SKM-1 treated with dmso at 0.1 percent for 144 hours (cell line): ENCODE results near the gene CTSZ.
"Not testable (repeated sequence)": the region's sequence is repeated elsewhere in the genome, so short reads cannot be mapped to it uniquely, and the experiment has no call there.

Experiments used
- DNase-seq: peaks from one replicate; lab custom pipeline; 2025; ENCODE audit not compliant: unreplicated experiment; lab: John Stamatoyannopoulos, UW

CTSZ gene

DNA sequence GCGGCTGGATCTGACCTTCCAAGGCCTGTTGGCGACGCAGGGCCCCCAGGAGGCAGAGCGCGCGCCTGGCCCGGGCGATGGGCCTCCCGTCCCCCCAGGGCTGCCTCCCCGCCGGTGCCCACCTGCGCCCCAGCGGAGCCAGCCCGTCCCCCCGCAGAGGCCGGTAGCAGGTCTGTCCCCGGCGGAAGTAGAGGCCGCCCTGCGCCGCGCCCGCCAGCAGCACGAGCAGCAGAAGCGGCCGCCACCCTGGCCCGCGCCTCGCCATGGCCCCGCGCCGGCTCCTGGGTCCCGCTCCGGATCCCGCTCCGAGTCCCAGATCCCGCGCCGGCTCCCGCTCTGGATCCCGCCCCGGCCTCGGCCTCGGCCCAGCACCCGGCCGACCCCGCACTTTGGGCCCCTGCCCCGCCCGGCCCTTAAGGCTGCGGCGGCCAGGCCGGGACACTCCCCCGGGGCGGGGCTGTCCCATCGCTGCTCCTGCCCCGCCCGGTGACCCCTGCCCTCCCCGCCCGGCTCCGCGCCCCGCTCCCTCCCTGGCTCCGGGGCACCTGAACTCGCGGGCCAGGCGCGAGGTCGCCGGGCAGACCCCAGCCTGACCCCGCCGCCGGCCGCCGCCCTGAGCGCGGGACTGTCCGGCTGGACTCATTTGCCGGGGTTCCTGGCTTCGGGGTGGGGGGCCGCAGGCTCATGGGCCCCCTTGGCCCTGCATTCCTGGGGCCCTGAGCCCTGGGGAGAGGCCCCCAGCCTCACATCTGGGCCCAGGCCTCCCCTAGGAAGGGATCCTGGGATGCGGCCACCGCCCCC, at the start of gene CTSZ:
Gene CTSZ, minus strand, starts transcription at position 391 of the 801 bp plus-strand sequence. Its CDS starts 126 bp downstream, at position 265.
- DNase-seq, result peak; percentile 50

- no peak for DNase-seq
These were observed 48.2 kb upstream of the CTSZ start for GRCh38 chr20:59055302-59055701.

DNA sequence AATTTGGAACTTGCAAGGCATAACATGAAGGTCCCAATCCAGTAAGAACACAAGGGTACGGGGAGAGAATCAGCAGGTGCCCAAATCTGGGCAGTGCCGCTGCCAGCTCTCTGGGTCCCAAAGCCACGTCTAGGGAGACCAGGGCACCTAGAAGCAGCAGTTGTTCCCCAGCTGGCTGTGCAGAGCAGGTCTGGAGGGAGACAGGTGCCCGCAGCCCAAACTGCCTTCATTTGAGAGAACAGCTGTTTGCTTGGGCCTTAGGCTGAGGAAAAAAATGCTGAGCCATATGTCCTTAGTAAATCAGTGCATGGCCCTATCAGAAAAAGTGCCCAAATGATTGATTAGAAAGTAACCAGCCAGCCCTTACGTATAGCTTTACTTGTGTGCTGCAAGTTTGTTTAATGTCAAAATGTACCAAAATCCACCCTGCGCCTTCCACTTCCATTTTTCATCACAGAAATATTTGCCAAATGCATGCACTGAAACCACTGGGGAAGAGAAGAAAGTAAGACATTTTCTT, 44.7 kb upstream of the CTSZ start:
- DNase-seq, result no peak

DNA sequence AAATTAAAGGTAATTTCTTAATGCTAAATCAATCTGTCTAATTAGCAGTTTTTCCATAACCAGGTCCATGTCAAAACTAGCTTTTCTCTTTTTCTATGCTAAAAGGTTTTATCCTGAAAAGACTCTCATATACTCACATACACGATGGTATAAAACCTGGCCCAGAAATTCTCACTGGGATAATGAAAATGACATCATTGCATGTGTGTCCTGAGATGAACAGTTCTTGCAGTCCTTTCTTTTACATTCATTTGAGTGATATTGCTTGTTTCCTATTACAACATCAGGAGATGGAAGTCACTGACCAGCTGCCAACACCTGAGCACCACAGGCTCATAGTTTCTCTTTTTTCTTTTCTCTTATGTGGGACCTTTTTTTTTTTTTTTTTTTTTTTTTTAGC, 43.4 kb upstream of the CTSZ start:
- no peak for DNase-seq

GRCh38 chr20:59048681-59049030, 41.6 kb upstream of the CTSZ start:
- no peak for DNase-seq

- no peak for DNase-seq
These were observed 41.1 kb upstream of the CTSZ start for GRCh38 chr20:59047938-59048680.

DNA sequence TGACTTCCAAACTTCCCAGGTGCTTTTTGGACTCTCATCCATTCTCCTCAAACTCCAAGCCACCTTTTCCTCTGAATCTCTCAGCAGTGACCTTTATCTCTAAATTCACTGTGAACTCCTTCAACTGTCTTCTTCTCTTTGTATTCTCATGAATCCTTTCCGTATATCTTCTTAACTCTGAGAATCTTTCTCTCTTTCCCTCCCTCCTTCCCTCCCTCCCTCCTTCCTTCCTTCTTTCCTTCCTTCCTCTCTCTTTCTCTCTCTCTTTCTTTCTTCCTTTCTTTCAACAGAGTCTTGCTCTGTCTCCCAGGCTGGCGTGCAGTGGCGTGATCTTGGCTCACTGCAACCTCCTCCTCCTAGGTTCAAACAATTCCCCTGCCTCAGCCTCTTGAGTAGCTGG, 39.8 kb upstream of the CTSZ start:
- no peak for DNase-seq

GRCh38 chr20:59044796-59045195, 37.7 kb upstream of the CTSZ start:
- DNase-seq, result no peak

- no peak for DNase-seq
These were observed 37.2 kb upstream of the CTSZ start for GRCh38 chr20:59044295-59044694.

DNA sequence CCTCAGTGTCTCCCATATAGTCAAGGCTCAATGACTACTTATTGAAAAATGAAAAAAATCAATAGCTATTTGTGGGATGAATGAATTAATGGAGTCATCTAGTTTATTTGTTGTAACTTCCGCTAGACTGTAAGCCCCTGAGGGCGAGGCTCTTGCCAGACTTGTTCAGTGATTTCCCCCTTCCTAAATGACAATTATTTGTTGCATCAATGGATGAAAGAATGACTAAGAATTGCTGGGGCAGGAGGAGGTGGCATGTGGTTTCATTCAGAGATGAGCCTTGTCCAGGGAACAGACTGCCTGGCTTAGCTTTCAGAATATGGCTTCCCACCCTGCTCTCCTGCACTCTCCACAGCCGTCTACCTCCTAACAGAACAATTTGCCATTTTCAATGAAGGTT, 36.6 kb upstream of the CTSZ start:
- DNase-seq, result no peak

- peak; percentile 93 for DNase-seq
These were observed 36.0 kb upstream of the CTSZ start for GRCh38 chr20:59042796-59043631.

DNA sequence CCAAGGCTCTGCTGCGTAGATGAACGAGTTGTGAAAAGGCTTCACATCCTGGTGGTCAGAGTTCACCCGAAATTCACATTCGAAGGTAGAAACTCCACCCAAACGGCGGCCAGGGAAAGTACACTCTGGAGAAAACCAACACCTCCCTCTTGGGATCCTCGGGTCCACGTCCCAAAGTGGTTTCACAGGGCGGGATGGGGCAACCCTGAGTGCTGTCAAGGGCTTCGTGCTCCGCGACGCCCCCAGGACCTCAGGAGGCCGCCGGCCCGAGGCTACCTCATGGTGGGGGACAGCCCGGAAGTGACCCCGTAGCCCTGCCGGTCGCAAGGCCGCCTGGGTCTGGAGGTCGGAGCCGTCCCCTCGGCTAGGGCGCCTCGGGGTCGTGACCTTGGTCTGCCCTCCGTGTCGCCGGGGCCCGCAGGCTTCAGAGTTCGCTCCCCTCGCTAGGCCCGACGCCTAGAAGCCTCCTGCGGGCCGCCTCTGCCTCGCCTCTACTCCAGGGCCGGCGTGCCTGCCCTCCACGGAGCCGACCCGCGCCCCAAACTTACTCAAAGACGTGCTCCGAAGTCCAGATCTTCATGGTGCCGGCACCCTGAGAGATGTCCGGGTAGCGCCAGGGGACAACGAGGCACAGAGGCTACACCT, 35.2 kb upstream of the CTSZ start, which contains the start of gene PRELID3B:
Gene PRELID3B, minus strand, starts transcription at position 636 of the 645 bp plus-strand sequence. Its CDS starts 56 bp downstream, at position 580.
- no peak for DNase-seq

GRCh38 chr20:59041487-59041886, 34.4 kb upstream of the CTSZ start:
- DNase-seq, result not testable (repeated sequence)

DNA sequence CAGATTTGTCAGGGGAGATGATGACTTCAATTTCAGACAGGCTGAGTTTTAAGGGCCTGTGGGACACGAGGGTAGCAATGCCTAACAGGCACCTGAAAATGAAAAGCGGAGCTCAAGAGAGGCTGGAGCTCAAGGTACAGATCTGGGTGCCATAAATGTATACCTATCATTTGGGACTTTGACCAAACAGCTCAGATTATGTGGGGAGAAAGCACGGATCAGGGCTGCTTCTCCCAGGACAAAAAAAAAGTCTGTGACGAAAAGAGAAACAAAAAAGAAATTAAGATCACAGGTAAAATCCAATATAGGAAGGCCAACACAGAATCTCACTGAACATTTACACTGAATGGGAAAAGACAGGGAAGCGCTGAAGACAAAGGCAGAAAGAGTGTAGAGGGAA, 33.6 kb upstream of the CTSZ start:
- no peak for DNase-seq

GRCh38 chr20:59039233-59039632, 32.2 kb upstream of the CTSZ start:
- no peak for DNase-seq

DNA sequence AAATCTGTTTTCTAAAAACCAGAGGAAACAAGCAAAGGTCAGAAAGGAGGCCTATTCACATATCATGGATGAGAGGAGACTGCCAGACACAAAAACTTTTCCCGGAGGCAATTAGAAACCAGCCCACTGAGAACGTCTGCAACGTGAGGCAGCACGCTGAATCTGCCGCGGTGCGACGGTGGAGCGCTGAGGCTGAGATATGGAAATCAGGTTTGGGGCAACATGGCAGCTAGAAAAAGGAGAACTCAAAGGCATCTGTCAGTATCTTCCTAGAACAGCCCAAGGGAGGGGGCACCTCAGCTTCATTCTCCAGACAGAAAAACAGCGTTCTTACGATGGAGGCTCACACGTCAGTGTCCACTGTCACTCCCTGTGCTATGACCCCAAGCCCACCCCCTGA, 30.3 kb upstream of the CTSZ start:
- DNase-seq, result no peak

- DNase-seq, result no peak
These were observed 28.3 kb upstream of the CTSZ start for GRCh38 chr20:59035381-59035780.

DNA sequence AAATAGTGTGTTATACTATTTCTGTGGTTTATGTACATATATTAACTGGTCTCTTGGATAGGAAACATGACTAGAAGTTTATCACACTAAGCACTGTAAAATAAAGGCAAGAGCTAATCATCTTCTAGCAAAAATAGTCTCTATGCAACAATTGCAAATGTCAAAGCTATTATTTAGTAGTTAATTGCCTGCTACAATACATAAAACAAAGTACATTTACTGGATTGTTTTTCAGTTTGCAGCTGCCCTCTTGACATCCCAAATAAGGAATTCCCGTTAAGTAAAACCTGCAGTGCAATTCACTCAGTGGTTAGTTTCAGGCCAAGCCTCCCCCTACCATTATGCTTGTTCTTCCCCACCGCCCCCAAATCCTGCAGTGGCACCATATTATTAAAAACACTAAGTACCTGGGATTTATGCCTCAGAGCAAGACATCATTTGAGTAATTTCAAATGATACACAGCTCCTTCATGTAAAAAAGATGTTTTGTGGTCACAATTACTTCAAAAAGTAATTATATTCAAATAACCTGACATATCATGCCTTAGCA, 26.6 kb upstream of the CTSZ start:
- no peak for DNase-seq

- DNase-seq, result no peak
These were observed 26.0 kb upstream of the CTSZ start for GRCh38 chr20:59033093-59033492.

DNA sequence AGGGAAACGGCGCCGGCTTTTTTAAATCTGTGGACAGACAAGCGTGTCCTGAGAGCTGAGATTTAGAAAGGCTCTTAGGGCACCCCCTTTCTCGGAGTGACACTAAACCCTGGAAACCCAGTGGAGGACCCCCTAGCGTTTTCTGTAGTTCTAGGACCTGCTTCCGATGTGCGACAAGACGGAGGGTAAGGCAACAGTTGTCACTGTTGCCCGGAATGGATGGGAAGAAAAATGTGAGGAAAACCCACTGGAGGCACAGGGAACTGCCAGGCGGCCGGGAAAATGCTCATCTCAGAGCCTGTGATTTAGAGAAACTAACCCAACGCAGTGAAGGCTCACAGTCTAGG, 25.6 kb upstream of the CTSZ start:
- DNase-seq, result no peak
